Endothelial cell of umbilical vein (primary cell): ENCODE data around the gene OR2V1. TPM values are rescaled to one million over a fixed set of nuclear protein-coding genes. Genes with fewer than 3 reads are reported as not detected.

Experiments used
- BruUV-seq: library from RNA; stranded (reverse); fragments of 400-500 nt; replicated peaks from 2 replicates; lab custom pipeline; 2021; lab: Mats Ljungman, UMichigan
- CTCF ChIA-PET: fragments of 300-600, 350-600 bp; sonication (Branson Sonifier 250); formaldehyde crosslinking; loops from one replicate; lab custom pipeline; 2021; ENCODE audit warnings: antibody characterized with exemption, inconsistent platforms; lab: Charles Lee
- POLR2A ChIA-PET: fragments of 300-600, 350-600 bp; sonication (Branson Sonifier 250); formaldehyde crosslinking; loops from one replicate; lab custom pipeline; 2021; ENCODE audit warnings: antibody characterized with exemption, inconsistent platforms; lab: Charles Lee
- DNase-seq: peaks from one replicate; pipeline ENCODE4 v3.0.0-alpha.2; 2011; ENCODE audit warnings: low read depth, low spot score
- FAIRE-seq: peaks from 2 replicates; lab custom pipeline; 2011; peaks lifted over from hg19 to GRCh38; lab: Jason Lieb, UNC
- H2AFZ ChIP-seq: 2 replicates; pipeline ENCODE4 v1.6.0; 2012; ENCODE audit warnings: low read depth, low read length, control low read depth, inconsistent platforms
- H3K27ac ChIP-seq: 2 replicates; pipeline ENCODE4 v1.5.1; 2011; ENCODE audit warnings: low read depth, mild to moderate bottlenecking, control low read depth, low read length, moderate library complexity; ENCODE audit not compliant: insufficient read depth
- H3K27me3 ChIP-seq, 2 experiments: 2 replicates each; pipeline versions ENCODE4 v1.6.0 to v1.6.1; 2011; ENCODE audit warnings: low read length in 2 of 2, mixed read lengths in 1 of 2; ENCODE audit not compliant: control insufficient read depth in 2 of 2, insufficient read depth in 2 of 2
- H3K36me3 ChIP-seq, 2 experiments: 2 replicates in 1 of 2; 3 replicates in 1 of 2; pipeline ENCODE4 v1.5.1; 2011; ENCODE audit warnings: low read length in 2 of 2, mild to moderate bottlenecking in 1 of 2, moderate library complexity in 1 of 2; ENCODE audit not compliant: control insufficient read depth in 2 of 2, insufficient read depth in 2 of 2; ENCODE audit errors: extremely low read depth in 1 of 2
- H3K4me1 ChIP-seq: 3 replicates; pipeline ENCODE4 v1.5.1; 2011; ENCODE audit warnings: mild to moderate bottlenecking, low read length; ENCODE audit not compliant: control insufficient read depth, insufficient read depth; ENCODE audit errors: extremely low read depth
- H3K4me2 ChIP-seq: 2 replicates; pipeline ENCODE4 v1.6.1; 2011; ENCODE audit warnings: low read length, control low read depth, mixed read lengths; ENCODE audit not compliant: insufficient read depth
- H3K4me3 ChIP-seq, 3 experiments: fragments of 200-600 bp in 1 of 3; sonication (generic), shearing (Covaris generic) in 1 of 3; replicated peaks in 1 of 3; 2 replicates each; pipeline ENCODE4 v1.5.1; 2011 to 2016; ENCODE audit warnings: control low read depth in 3 of 3, low read length in 3 of 3, mild to moderate bottlenecking in 2 of 3, inconsistent platforms in 1 of 3, low read depth in 1 of 3, moderate library complexity in 1 of 3; ENCODE audit not compliant: insufficient read depth in 1 of 3
- H3K79me2 ChIP-seq: 2 replicates; pipeline ENCODE4 v1.6.0; 2012; ENCODE audit warnings: low read length, inconsistent platforms; ENCODE audit not compliant: control insufficient read depth, insufficient read depth
- H3K9ac ChIP-seq: replicated peaks from 2 replicates; pipeline ENCODE3; 2011; ENCODE audit warnings: low read length, control low read depth; ENCODE audit not compliant: insufficient read depth; ENCODE audit errors: extremely low read depth
- H3K9me1 ChIP-seq: replicated peaks from 3 replicates; pipeline ENCODE4 v1.6.0; 2011; ENCODE audit warnings: mild to moderate bottlenecking, low read length; ENCODE audit not compliant: control insufficient read depth, insufficient read depth; ENCODE audit errors: extremely low read depth
- H3K9me3 ChIP-seq: replicated peaks from 2 replicates; pipeline ENCODE4 v1.5.1; 2012; ENCODE audit warnings: low read length, inconsistent platforms; ENCODE audit not compliant: control insufficient read depth, insufficient read depth
- H4K20me1 ChIP-seq: replicated peaks from 2 replicates; pipeline ENCODE3; 2011; ENCODE audit warnings: mild to moderate bottlenecking, low read length; ENCODE audit not compliant: control insufficient read depth, insufficient read depth; ENCODE audit errors: extremely low read depth
- CTCF ChIP-seq, 2 donors: IDR thresholded peaks; 1 replicate in 1 of 2; 2 replicates in 1 of 2; pipeline ENCODE4 v1.5.1; 2011; ENCODE audit warnings: low read length in 2 of 2, mild to moderate bottlenecking in 2 of 2, moderate library complexity in 2 of 2, control low read depth in 1 of 2, inconsistent platforms in 1 of 2, low read depth in 1 of 2; ENCODE audit not compliant: insufficient read depth in 1 of 2; ENCODE audit errors: extremely low read depth in 1 of 2
- EZH2 ChIP-seq: IDR thresholded peaks from 2 replicates; pipeline ENCODE4 v1.6.1; 2012; ENCODE audit warnings: borderline replicate concordance, low read depth, mild to moderate bottlenecking, moderate library complexity, low read length, inconsistent platforms; ENCODE audit not compliant: severe bottlenecking
- FOS ChIP-seq: IDR thresholded peaks from 2 replicates; pipeline ENCODE4 v1.6.1; 2011; ENCODE audit warnings: mild to moderate bottlenecking, low read length, moderate library complexity, borderline replicate concordance; ENCODE audit not compliant: insufficient read depth
- GATA2 ChIP-seq: IDR thresholded peaks from 2 replicates; pipeline ENCODE4 v1.7.0; 2011; ENCODE audit warnings: low read depth, mild to moderate bottlenecking, moderate library complexity, mixed read lengths, low read length; ENCODE audit not compliant: insufficient read length, insufficient read depth
- JUN ChIP-seq: IDR thresholded peaks from 2 replicates; pipeline ENCODE4 v1.6.1; 2011; ENCODE audit warnings: borderline replicate concordance, low read depth; ENCODE audit not compliant: insufficient read length, insufficient read depth
- MAX ChIP-seq: IDR thresholded peaks from 2 replicates; pipeline ENCODE4 v1.6.1; 2011; ENCODE audit not compliant: insufficient read depth, insufficient read length
- MYC ChIP-seq: IDR thresholded peaks from one replicate; pipeline ENCODE4 v1.6.1; 2011; ENCODE audit warnings: mild to moderate bottlenecking, low read depth, low read length
- POLR2A ChIP-seq: IDR thresholded peaks from 2 replicates; pipeline ENCODE4 v1.6.1; 2012; ENCODE audit warnings: low read depth, mild to moderate bottlenecking, control low read depth, low read length
- POLR2AphosphoS5 ChIP-seq: IDR thresholded peaks from 2 replicates; pipeline ENCODE4 v1.6.1; 2012; ENCODE audit warnings: low read depth, mild to moderate bottlenecking, control low read depth, low read length, moderate library complexity; ENCODE audit not compliant: insufficient read depth
- dilution Hi-C: fragments of 300-500 bp; cut with MboI; formaldehyde crosslinking; loops from one replicate; pipeline ENCODE4 v1.15.0; 2019; ENCODE audit warnings: low sequenced_read_pairs; ENCODE audit not compliant: extremely low pct_ligation_motif_present
- intact Hi-C: fragments of 100-400 bp; cut with micrococcal nuclease; formaldehyde crosslinking; loops from one replicate; pipeline ENCODE4 v1.10.0; 2022
- polyA plus RNA-seq, 4 experiments: library from polyadenylated mRNA; depleted of rRNA in 3 of 4; stranded (reverse) in 3 of 4; unstranded in 1 of 4; fragments of >200 nt; gene quantifications; 2 replicates each; pipeline versions ENCODE4 v1.2.1 to v1.2.3, GENCODE V29; 2011 to 2012; ENCODE audit warnings: missing spikeins in 1 of 4
- total RNA-seq: library from RNA; stranded (reverse); gene quantifications from 2 replicates; pipeline ENCODE4 v1.2.3, GENCODE V29; 2021

Gene OR2V1
- total and polyA plus RNA-seq, 2 donors (not counting 3 experiments of a cell fraction or from before 2014, with no cell fraction given), result not detected

DNA sequence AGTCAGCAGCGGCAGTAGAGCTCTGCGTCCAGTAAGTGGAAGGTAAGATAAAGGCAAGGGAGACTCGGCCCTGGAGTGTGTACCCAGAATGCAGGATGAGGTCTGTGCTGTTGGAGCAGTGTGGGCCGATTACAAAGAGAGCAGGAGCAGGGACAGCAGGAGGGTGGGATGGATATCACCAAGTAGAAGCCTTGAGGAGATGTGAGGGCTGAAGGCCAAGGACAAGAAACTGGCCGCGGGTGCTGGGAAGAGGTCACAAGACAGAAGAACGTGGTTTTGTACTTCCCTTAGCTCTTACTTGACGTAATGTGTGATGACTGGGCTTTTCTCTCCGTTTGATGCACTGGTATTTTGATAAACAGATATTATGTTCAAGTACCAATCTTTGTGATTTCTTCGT, 43.7 kb downstream of the OR2V1 start:
- Histone ChIP-seq H3K27ac (no peak overlapping the region), H3K9me3 (no peaks in the 10 kb centered on the region), H3K36me3 (no peaks in the 10 kb centered on the region), H3K79me2 (no peaks in the 10 kb centered on the region), H2AFZ (no peak overlapping the region), H4K20me1 (no peaks in the 10 kb centered on the region), H3K27me3 (peaks cover 2% of the 10 kb centered on the region in 2 experiments), H3K9ac (no peak overlapping the region), H3K9me1 (no peaks in the 10 kb centered on the region), H3K4me1 (no peaks in the 10 kb centered on the region), H3K4me2 (no peak overlapping the region), H3K4me3 (no peak overlapping the region)
- ChIA-PET CTCF (interaction anchor here (0.8 to 1.1 kb wide), 2 partner anchors 8 to 10 kb away, joined by 3 to 4 read pairs; no protein-coding TSS in a partner anchor), POLR2A (no interaction called here)
- dilution Hi-C loops, result no loop called here
- DNase-seq, result no peak
- no TSS peak for BruUV-seq
- no peak for FAIRE-seq
- intact Hi-C loops, result loop anchor here (10.0 kb wide), 1 partner anchor 303 kb away; no protein-coding TSS in a partner anchor
- no peak for TF ChIP-seq FOS
- TF ChIP-seq JUN, result no peak
- TF ChIP-seq CTCF (IDR thresholded peaks at IDR 0.05; ENCODE audit: extremely low read depth in 1 of 2, insufficient read depth in 1 of 2, low read depth in 1 of 2, low read length in 2 of 2), result no peak
- no peak for TF ChIP-seq MAX
- no peak for TF ChIP-seq GATA2
- TF ChIP-seq EZH2, result no peak
- TF ChIP-seq POLR2AphosphoS5, result no peak
- TF ChIP-seq MYC, result no peak
- no peak for TF ChIP-seq POLR2A
